Neural crest cell (in vitro differentiated cells): ENCODE measurements around the gene ZSWIM1. TPM values are rescaled to one million over a fixed set of nuclear protein-coding genes. Genes with fewer than 3 reads are reported as not detected.

ENCODE experiments used
- DNase-seq: peaks from one replicate; pipeline ENCODE4 v3.0.0; 2021; ENCODE audit warnings: low read depth, mixed read lengths, low spot score
- H3K27ac Mint-ChIP-seq: one replicate; pipeline ENCODE4 v1.8.0; 2021; ENCODE audit warnings: mild to moderate bottlenecking, mixed read lengths; ENCODE audit not compliant: unreplicated experiment
- H3K27me3 Mint-ChIP-seq: 2 replicates; pipeline ENCODE4 v1.8.0; 2021; ENCODE audit warnings: low read depth, mild to moderate bottlenecking, mixed read lengths
- H3K36me3 Mint-ChIP-seq: 2 replicates; pipeline ENCODE4 v1.8.0; 2021; ENCODE audit warnings: low read depth, mild to moderate bottlenecking, mixed read lengths
- H3K4me1 Mint-ChIP-seq: 2 replicates; pipeline ENCODE4 v1.8.0; 2021; ENCODE audit warnings: mixed read lengths
- H3K4me3 Mint-ChIP-seq: one replicate; pipeline ENCODE4 v1.8.0; 2021; ENCODE audit warnings: mild to moderate bottlenecking, mixed read lengths
- H3K9me3 Mint-ChIP-seq: 2 replicates; pipeline ENCODE4 v1.8.0; 2021; ENCODE audit warnings: mixed read lengths
- CTCF ChIP-seq: fragments of 200-600 bp; sonication (generic); conservative IDR thresholded peaks from 2 replicates; pipeline ENCODE4 v1.5.0; 2021; ENCODE audit warnings: antibody characterized with exemption, mild to moderate bottlenecking
- total RNA-seq: library from RNA; stranded (reverse); gene quantifications from 2 replicates; pipeline ENCODE4 v1.2.1, GENCODE V29; 2021

ZSWIM1 gene
- total RNA-seq, 1 donor from 2014 or later = 16.6 TPM

- H3K36me3 Mint-ChIP-seq = peaks cover 7% of the 10 kb centered on the region
- H3K4me1 Mint-ChIP-seq = peaks cover 20% of the 10 kb centered on the region
- no peak for TF ChIP-seq CTCF
- no peak for DNase-seq
- peaks cover under 1% of the 10 kb centered on the region for H3K27me3 Mint-ChIP-seq
- H3K27ac Mint-ChIP-seq = no peak overlapping the region
- no peak overlapping the region for H3K4me3 Mint-ChIP-seq
- H3K9me3 Mint-ChIP-seq = no peaks in the 10 kb centered on the region
Observed at GRCh38 chr20:45909336-45909808, 28.3 kb downstream of the ZSWIM1 start.

GRCh38 chr20:45909817-45910669 is 29.0 kb downstream of the ZSWIM1 start:
- TF ChIP-seq CTCF = no peak
- no peak for DNase-seq
- H3K4me3 Mint-ChIP-seq = peak overlapping the region; percentile 77
- H3K27me3 Mint-ChIP-seq = peaks cover 3% of the 10 kb centered on the region
- H3K9me3 Mint-ChIP-seq = no peaks in the 10 kb centered on the region
- H3K4me1 Mint-ChIP-seq = peaks cover 20% of the 10 kb centered on the region
- peak overlapping the region; percentile 57 for H3K27ac Mint-ChIP-seq
- H3K36me3 Mint-ChIP-seq = peaks cover 7% of the 10 kb centered on the region

GRCh38 chr20:45910670-45911485 is 29.9 kb downstream of the ZSWIM1 start:
- Mint-ChIP-seq H3K36me3 (peaks cover 7% of the 10 kb centered on the region), H3K9me3 (no peaks in the 10 kb centered on the region), H3K27ac (peak overlapping the region; percentile 96), H3K4me3 (peak overlapping the region; percentile 77), H3K27me3 (peaks cover 3% of the 10 kb centered on the region), H3K4me1 (peaks cover 20% of the 10 kb centered on the region)
- DNase-seq = peak; percentile 99
- TF ChIP-seq CTCF = no peak

GRCh38 chr20:45911486-45912343 is 30.7 kb downstream of the ZSWIM1 start, which contains the start of gene PLTP:
TSS of gene PLTP (minus strand) at chr20:45912155. CDS start at chr20:45911452, 703 bp downstream.
- peak within 1 kb of the TSS; percentile 77 for H3K4me3 Mint-ChIP-seq
- H3K9me3 Mint-ChIP-seq = no peaks in the 10 kb centered on the region
- DNase-seq = peak; percentile 70
- H3K27me3 Mint-ChIP-seq = peaks cover 3% of the 10 kb centered on the region
- peak within 1 kb of the TSS; percentile 96 for H3K27ac Mint-ChIP-seq
- H3K4me1 Mint-ChIP-seq = peaks cover 20% of the 10 kb centered on the region
- H3K36me3 Mint-ChIP-seq = peaks cover 7% of the 10 kb centered on the region
- TF ChIP-seq CTCF = no peak

GRCh38 chr20:45912344-45912682 is 31.3 kb downstream of the ZSWIM1 start:
- TF ChIP-seq CTCF = no peak
- Mint-ChIP-seq H3K36me3 (peaks cover 6% of the 10 kb centered on the region), H3K9me3 (no peaks in the 10 kb centered on the region), H3K4me1 (peaks cover 20% of the 10 kb centered on the region), H3K4me3 (peak overlapping the region; percentile 77), H3K27ac (peak overlapping the region; percentile 5), H3K27me3 (peaks cover 3% of the 10 kb centered on the region)
- DNase-seq = no peak
